Right atrium auricular region (tissue), 2 donors: Measurements from ENCODE around the gene IL23R. TPM values are rescaled to one million over a fixed set of nuclear protein-coding genes. Genes with fewer than 3 reads are reported as not detected.

Experiments
- DNase-seq: peaks from one replicate; pipeline ENCODE4 v3.0.0-alpha.2; 2019; ENCODE audit warnings: low spot score
- H3K27ac ChIP-seq, 2 donors: fragments of 200-600 bp; sonication (generic); 1 replicate in 1 of 2; 2 replicates in 1 of 2; pipeline ENCODE4 v1.5.1; 2016 to 2019
- H3K27me3 ChIP-seq, 2 donors: fragments of 200-600 bp; sonication (generic); one replicate each; pipeline versions ENCODE4 v1.5.1 to v1.6.0; 2017 to 2019
- H3K36me3 ChIP-seq: fragments of 200-600 bp; sonication (generic); one replicate; pipeline ENCODE4 v1.5.1; 2016
- H3K4me1 ChIP-seq, 2 donors: fragments of 200-600 bp; sonication (generic); one replicate each; pipeline versions ENCODE4 v1.5.1 to v1.6.0; 2017 to 2019
- H3K4me3 ChIP-seq, 2 donors: fragments of 200-600 bp; sonication (generic); 1 replicate in 1 of 2; 2 replicates in 1 of 2; pipeline ENCODE4 v1.5.1; 2017 to 2019; ENCODE audit warnings: mild to moderate bottlenecking in 1 of 2, moderate library complexity in 1 of 2
- H3K9me3 ChIP-seq, 2 donors: fragments of 200-600 bp; sonication (generic); one replicate each; pipeline ENCODE4 v1.5.1; 2019
- CTCF ChIP-seq, 2 donors: fragments of 200-600 bp; sonication (generic); IDR thresholded peaks; one replicate each; pipeline ENCODE4 v1.5.1; 2019; ENCODE audit warnings: antibody characterized with exemption in 2 of 2
- total RNA-seq, 2 donors: library from RNA; depleted of rRNA; stranded (reverse); fragments of >200 nt; gene quantifications; one replicate each; pipeline ENCODE4 v1.1.0, GENCODE V29; 2016

IL23R gene
- total RNA-seq, 2 donors from 2014 or later: not detected

- TF ChIP-seq CTCF (IDR thresholded peaks at IDR 0.05): no peak
- DNase-seq: no peak
- Histone ChIP-seq H3K27ac (no peak overlapping the region), H3K27me3 (no peaks in the 10 kb centered on the region), H3K36me3 (no peaks in the 10 kb centered on the region), H3K4me1 (no peaks in the 10 kb centered on the region), H3K4me3 (no peak overlapping the region), H3K9me3 (no peaks in the 10 kb centered on the region)
These were observed 75.8 kb downstream of the IL23R start for GRCh38 chr1:67242016-67242415.

GRCh38 chr1:67250051-67250653 is 83.9 kb downstream of the IL23R start:
- no peaks in the 10 kb centered on the region for H3K27me3 ChIP-seq
- H3K4me3 ChIP-seq: no peak overlapping the region
- DNase-seq: no peak
- H3K4me1 ChIP-seq: no peaks in the 10 kb centered on the region
- no peak for TF ChIP-seq CTCF (IDR thresholded peaks at IDR 0.05)
- H3K9me3 ChIP-seq: peaks cover 0 to 6% of the 10 kb centered on the region in 2 donors
- no peak overlapping the region for H3K27ac ChIP-seq
- no peaks in the 10 kb centered on the region for H3K36me3 ChIP-seq

GRCh38 chr1:67256291-67257172 is 90.3 kb downstream of the IL23R start:
- Histone ChIP-seq H3K4me1 (no peaks in the 10 kb centered on the region), H3K36me3 (no peaks in the 10 kb centered on the region), H3K27me3 (no peaks in the 10 kb centered on the region), H3K27ac (peak overlapping the region in 1 of 2 donors; percentile 16), H3K9me3 (no peaks in the 10 kb centered on the region), H3K4me3 (no peak overlapping the region)
- no peak for TF ChIP-seq CTCF (IDR thresholded peaks at IDR 0.05)
- peak; percentile 60 for DNase-seq

GRCh38 chr1:67257173-67257535 is 90.9 kb downstream of the IL23R start:
- DNase-seq: no peak
- no peaks in the 10 kb centered on the region for H3K36me3 ChIP-seq
- H3K27me3 ChIP-seq: no peaks in the 10 kb centered on the region
- no peak for TF ChIP-seq CTCF (IDR thresholded peaks at IDR 0.05)
- H3K4me1 ChIP-seq: no peaks in the 10 kb centered on the region
- H3K27ac ChIP-seq: no peak overlapping the region
- H3K9me3 ChIP-seq: no peaks in the 10 kb centered on the region
- H3K4me3 ChIP-seq: no peak overlapping the region

- Histone ChIP-seq H3K9me3 (no peaks in the 10 kb centered on the region), H3K27ac (no peak overlapping the region), H3K36me3 (no peaks in the 10 kb centered on the region), H3K4me1 (no peaks in the 10 kb centered on the region), H3K4me3 (no peak overlapping the region), H3K27me3 (no peaks in the 10 kb centered on the region)
- TF ChIP-seq CTCF (IDR thresholded peaks at IDR 0.05): no peak
- DNase-seq: no peak
These were observed 95.4 kb downstream of the IL23R start for GRCh38 chr1:67261680-67262079.
